Upper lobe of left lung (tissue), 6 donors: ENCODE results near the gene SLITRK5. TPM values are rescaled to one million over a fixed set of nuclear protein-coding genes. Genes with fewer than 3 reads are reported as not detected.

ENCODE experiments used
- ATAC-seq, 2 donors: fragments of 200-7000 bp; cut with Tn5 transposase; one replicate each; pipeline ENCODE4 v1.9.1; 2022; ENCODE audit warnings: mild to moderate bottlenecking in 2 of 2, moderate library complexity in 2 of 2; ENCODE audit not compliant: low FRiP score in 2 of 2
- DNase-seq, 2 donors: peaks; one replicate each; pipeline ENCODE4 v3.0.0-alpha.2; 2019 to 2020
- H3K27ac ChIP-seq, 4 donors: fragments of 200-600 bp; sonication (generic); one replicate each; pipeline ENCODE4 v1.5.1; 2016 to 2019
- H3K27me3 ChIP-seq, 4 donors: fragments of 200-600 bp; sonication (generic); one replicate each; pipeline ENCODE4 v1.5.1; 2017 to 2019
- H3K36me3 ChIP-seq, 4 donors: fragments of 200-600 bp; sonication (generic); one replicate each; pipeline ENCODE4 v1.5.1; 2016 to 2019
- H3K4me1 ChIP-seq, 4 donors: fragments of 200-600 bp; sonication (generic); one replicate each; pipeline ENCODE4 v1.5.1; 2018 to 2019
- H3K4me3 ChIP-seq, 4 donors: fragments of 200-600 bp; sonication (generic); one replicate each; pipeline ENCODE4 v1.5.1; 2017 to 2019; ENCODE audit warnings: mild to moderate bottlenecking in 2 of 4, moderate library complexity in 1 of 4
- H3K9me3 ChIP-seq, 4 donors: fragments of 200-600 bp; sonication (generic); one replicate each; pipeline ENCODE4 v1.5.1; 2018 to 2019
- EP300 ChIP-seq, 4 donors: sonication (generic); formaldehyde crosslinking; IDR thresholded peaks; one replicate each; pipeline ENCODE4 v1.5.1; 2017; ENCODE audit warnings: antibody characterized with exemption in 4 of 4, control low read depth in 2 of 4
- POLR2A ChIP-seq, 4 donors: fragments of 450-650 bp; IDR thresholded peaks; one replicate each; pipeline ENCODE4 v1.5.1; 2016 to 2017; ENCODE audit warnings: antibody characterized with exemption in 4 of 4, mild to moderate bottlenecking in 2 of 4
- POLR2AphosphoS5 ChIP-seq, 2 donors: sonication (generic); formaldehyde crosslinking; IDR thresholded peaks; one replicate each; pipeline ENCODE4 v1.5.1; 2017; ENCODE audit warnings: antibody characterized with exemption in 2 of 2
- WGBS, 2 donors: methylation state at CpG; one replicate each; pipeline ENCODE4 v1.1.5; 2017 to 2018; 5-methylcytosine and 5-hydroxymethylcytosine counted together
- total RNA-seq, 6 donors: library from RNA; depleted of rRNA in 4 of 6; stranded (reverse); fragments of >200 nt in 4 of 6; gene quantifications; one replicate each; pipeline versions ENCODE4 v1.1.0 to v1.2.1, GENCODE V29; 2016 to 2021
- TF ChIP-seq, protein P1 (sequence below), 6 experiments: fragments of 450-650 bp in 4 of 6; fragments of 200-600 bp in 2 of 6; sonication (generic) in 2 of 6; IDR thresholded peaks; one replicate each; pipeline ENCODE4 v1.5.1; 2016 to 2019; ENCODE audit warnings: antibody characterized with exemption in 6 of 6
- donor health status: DM: no; HTN: no; CAD: no; lungs with moderate emphysema.
- donor health status: DM: no; HTN: yes; CAD: no; lungs with severe emphysema.

The SLITRK5 gene, protein sequence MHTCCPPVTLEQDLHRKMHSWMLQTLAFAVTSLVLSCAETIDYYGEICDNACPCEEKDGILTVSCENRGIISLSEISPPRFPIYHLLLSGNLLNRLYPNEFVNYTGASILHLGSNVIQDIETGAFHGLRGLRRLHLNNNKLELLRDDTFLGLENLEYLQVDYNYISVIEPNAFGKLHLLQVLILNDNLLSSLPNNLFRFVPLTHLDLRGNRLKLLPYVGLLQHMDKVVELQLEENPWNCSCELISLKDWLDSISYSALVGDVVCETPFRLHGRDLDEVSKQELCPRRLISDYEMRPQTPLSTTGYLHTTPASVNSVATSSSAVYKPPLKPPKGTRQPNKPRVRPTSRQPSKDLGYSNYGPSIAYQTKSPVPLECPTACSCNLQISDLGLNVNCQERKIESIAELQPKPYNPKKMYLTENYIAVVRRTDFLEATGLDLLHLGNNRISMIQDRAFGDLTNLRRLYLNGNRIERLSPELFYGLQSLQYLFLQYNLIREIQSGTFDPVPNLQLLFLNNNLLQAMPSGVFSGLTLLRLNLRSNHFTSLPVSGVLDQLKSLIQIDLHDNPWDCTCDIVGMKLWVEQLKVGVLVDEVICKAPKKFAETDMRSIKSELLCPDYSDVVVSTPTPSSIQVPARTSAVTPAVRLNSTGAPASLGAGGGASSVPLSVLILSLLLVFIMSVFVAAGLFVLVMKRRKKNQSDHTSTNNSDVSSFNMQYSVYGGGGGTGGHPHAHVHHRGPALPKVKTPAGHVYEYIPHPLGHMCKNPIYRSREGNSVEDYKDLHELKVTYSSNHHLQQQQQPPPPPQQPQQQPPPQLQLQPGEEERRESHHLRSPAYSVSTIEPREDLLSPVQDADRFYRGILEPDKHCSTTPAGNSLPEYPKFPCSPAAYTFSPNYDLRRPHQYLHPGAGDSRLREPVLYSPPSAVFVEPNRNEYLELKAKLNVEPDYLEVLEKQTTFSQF
- under 1 TPM in 5 of 6 donors, not detected in 1; under 0.01 to 0.49 (median 0.03) TPM for total RNA-seq

DNA sequence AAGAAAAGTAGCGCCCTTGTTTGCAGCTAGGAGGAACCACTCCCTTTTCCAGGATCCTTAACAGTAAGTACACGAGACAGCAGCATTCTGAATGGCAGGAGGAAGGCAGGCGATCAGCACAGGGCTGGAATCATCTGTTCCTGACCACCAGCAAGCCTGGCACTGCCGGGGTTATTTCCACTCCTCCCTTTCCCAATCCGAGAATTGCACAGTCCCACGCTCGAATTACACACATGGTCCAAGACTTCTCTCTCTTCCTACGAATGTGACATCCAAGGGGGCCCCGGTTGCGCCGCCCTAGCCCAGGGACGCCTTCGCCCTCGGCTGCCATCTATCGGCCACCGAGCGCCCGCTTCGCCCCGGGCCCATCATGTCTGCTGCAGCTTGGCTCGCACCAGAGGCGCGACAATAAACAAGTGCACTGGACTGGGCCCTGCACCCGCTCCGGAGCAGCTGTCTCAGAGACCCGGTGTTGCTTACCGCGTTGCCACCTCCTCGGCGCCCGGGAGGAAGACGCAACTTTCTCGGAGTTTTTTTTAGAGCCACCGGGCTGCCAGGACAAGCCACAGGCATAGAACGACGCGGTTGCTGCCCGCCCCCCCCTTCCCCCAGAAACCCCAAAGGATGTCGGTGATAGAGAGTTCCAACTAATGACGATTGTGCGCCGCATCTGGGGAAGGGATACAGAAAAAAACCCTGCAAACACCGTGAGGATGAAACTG lies at the start of gene SLITRK5:
Gene SLITRK5 (plus strand): TSS at position 341 of the 722 bp plus-strand sequence. CDS start 4,018 bp downstream, outside the sequence.
- DNase-seq (peak; percentile 78 to 93), ATAC-seq (peak; percentile 88 to 93)
- no peaks in the 10 kb centered on the region for H3K9me3 ChIP-seq
- H3K4me1 ChIP-seq = peaks cover 24 to 40% (median 28%) of the 10 kb centered on the region in 4 donors
- H3K27ac ChIP-seq = no peak within 1 kb of the TSS
- H3K4me3 ChIP-seq = peak within 1 kb of the TSS; percentile 27 to 57 (median 49)
- no peaks in the 10 kb centered on the region for H3K36me3 ChIP-seq
- WGBS, 2 donors = 1% methylated on average over 16 to 43 of the region's 43 CpGs
- TF ChIP-seq, protein P1, sequence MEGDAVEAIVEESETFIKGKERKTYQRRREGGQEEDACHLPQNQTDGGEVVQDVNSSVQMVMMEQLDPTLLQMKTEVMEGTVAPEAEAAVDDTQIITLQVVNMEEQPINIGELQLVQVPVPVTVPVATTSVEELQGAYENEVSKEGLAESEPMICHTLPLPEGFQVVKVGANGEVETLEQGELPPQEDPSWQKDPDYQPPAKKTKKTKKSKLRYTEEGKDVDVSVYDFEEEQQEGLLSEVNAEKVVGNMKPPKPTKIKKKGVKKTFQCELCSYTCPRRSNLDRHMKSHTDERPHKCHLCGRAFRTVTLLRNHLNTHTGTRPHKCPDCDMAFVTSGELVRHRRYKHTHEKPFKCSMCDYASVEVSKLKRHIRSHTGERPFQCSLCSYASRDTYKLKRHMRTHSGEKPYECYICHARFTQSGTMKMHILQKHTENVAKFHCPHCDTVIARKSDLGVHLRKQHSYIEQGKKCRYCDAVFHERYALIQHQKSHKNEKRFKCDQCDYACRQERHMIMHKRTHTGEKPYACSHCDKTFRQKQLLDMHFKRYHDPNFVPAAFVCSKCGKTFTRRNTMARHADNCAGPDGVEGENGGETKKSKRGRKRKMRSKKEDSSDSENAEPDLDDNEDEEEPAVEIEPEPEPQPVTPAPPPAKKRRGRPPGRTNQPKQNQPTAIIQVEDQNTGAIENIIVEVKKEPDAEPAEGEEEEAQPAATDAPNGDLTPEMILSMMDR (IDR thresholded peaks at IDR 0.05) = peak; percentile 35 to 69 (median 54)
- no peak for TF ChIP-seq POLR2A (IDR thresholded peaks at IDR 0.05)
- no peak for TF ChIP-seq EP300 (IDR thresholded peaks at IDR 0.05)
- TF ChIP-seq POLR2AphosphoS5 (IDR thresholded peaks at IDR 0.05) = no peak
- H3K27me3 ChIP-seq = peaks cover 0 to 26% (median 9%) of the 10 kb centered on the region in 4 donors

DNA sequence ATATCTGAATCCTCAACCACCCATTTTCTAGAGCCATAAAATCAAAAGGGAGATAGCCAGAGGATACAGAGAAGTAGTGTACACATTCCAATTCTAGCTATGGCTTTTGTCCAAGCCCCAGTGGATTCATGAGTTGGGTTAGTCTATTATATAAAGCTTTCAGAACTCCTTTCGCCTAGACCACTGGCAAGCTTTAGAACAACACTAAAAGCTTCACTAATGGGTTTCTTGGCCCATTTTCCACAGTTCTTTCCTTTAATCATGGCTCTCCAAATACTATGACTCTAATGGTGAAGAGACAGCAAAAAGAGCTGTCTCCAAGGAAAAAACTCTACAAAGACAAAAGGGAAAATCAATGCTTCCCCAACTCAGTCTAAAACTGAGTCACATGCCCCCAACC lies 48.2 kb upstream of the SLITRK5 start:
- H3K36me3 ChIP-seq = no peaks in the 10 kb centered on the region
- no peak for ATAC-seq
- no peaks in the 10 kb centered on the region for H3K27me3 ChIP-seq
- DNase-seq = no peak
- H3K4me1 ChIP-seq = no peaks in the 10 kb centered on the region
- no peak for TF ChIP-seq POLR2A (IDR thresholded peaks at IDR 0.05)
- TF ChIP-seq EP300 (IDR thresholded peaks at IDR 0.05) = no peak
- TF ChIP-seq, protein P1 (IDR thresholded peaks at IDR 0.05) = no peak
- TF ChIP-seq POLR2AphosphoS5 (IDR thresholded peaks at IDR 0.05) = no peak
- H3K27ac ChIP-seq = no peak overlapping the region
- no peak overlapping the region for H3K4me3 ChIP-seq
- no peaks in the 10 kb centered on the region for H3K9me3 ChIP-seq
- 73 to 93% methylated on average over 1 of the region's 1 CpG for WGBS, 2 donors

DNA sequence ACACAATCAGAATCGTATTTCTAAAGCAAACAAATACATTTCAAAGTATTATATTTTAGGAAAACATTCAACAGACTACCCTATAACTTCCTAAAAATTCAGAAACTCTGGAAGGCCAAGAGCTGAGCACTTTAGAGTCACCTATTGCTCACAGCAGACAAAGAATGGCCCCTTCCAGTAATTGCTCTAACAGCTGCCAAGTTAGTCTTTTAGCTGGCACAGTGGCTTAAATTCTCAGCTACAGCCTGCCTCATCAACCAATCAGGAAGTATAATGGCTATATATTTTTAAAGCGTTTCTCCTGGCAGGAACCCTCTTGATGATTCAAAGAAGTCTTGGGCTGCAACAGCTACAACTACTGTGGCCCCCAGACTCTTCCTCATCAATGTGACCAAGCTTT lies 14.9 kb upstream of the SLITRK5 start:
- Histone ChIP-seq H3K36me3 (no peaks in the 10 kb centered on the region), H3K4me3 (no peak overlapping the region), H3K27ac (no peak overlapping the region), H3K27me3 (no peaks in the 10 kb centered on the region), H3K4me1 (no peaks in the 10 kb centered on the region), H3K9me3 (no peaks in the 10 kb centered on the region)
- no peak for TF ChIP-seq POLR2AphosphoS5 (IDR thresholded peaks at IDR 0.05)
- no peak for TF ChIP-seq POLR2A (IDR thresholded peaks at IDR 0.05)
- TF ChIP-seq EP300 (IDR thresholded peaks at IDR 0.05) = no peak
- TF ChIP-seq, protein P1 (IDR thresholded peaks at IDR 0.05) = no peak
- ATAC-seq (no peak), DNase-seq (no peak)
- WGBS, 2 donors = 6 to 7% methylated on average over 2 of the region's 2 CpGs

DNA sequence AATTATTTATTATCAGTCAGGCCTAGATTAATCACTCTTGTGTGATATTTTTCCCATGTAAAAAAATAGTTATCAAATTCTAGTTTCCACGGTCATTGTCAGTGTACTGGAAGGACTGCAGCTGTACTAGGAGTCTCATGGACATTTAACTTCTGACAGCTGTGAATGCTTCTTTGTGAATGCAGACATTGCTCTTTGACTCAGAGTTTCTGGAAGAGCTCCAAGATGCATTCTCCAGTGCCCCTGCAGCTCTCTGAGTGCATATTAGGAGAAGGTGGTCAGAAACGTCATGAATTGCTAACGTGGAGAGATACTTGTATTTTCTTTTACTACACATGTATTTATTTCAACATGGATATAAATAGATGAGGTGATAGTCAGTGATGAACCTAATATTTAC lies 9.7 kb upstream of the SLITRK5 start:
- WGBS, 2 donors = 63 to 71% methylated on average over 3 of the region's 3 CpGs
- ATAC-seq = no peak

More for the DNA sequence above, 9.7 kb upstream of the SLITRK5 start:
- TF ChIP-seq EP300 (IDR thresholded peaks at IDR 0.05) (no peak), POLR2AphosphoS5 (IDR thresholded peaks at IDR 0.05) (no peak), POLR2A (IDR thresholded peaks at IDR 0.05) (no peak)
- TF ChIP-seq, protein P1 (IDR thresholded peaks at IDR 0.05) = no peak
- no peaks in the 10 kb centered on the region for H3K27me3 ChIP-seq
- H3K4me3 ChIP-seq = no peak overlapping the region
- H3K4me1 ChIP-seq = no peaks in the 10 kb centered on the region
- no peak for DNase-seq
- no peak overlapping the region for H3K27ac ChIP-seq
- H3K9me3 ChIP-seq = no peaks in the 10 kb centered on the region
- no peaks in the 10 kb centered on the region for H3K36me3 ChIP-seq
